HL-60 (cell line): ENCODE measurements around the gene VWA3B.

Experiments
- DNase-seq, 2 experiments: peaks; one replicate each; pipeline ENCODE4 v3.0.0-alpha.2; 2010 to 2020; ENCODE audit warnings: low read depth in 1 of 2, low spot score in 1 of 2
- H3K27ac ChIP-seq: fragments of 250-450 bp; sonication (Bioruptor Pico); replicated peaks from 2 replicates; pipeline ENCODE4 v1.5.1; 2020; ENCODE audit warnings: mild to moderate bottlenecking, moderate library complexity
- H3K27me3 ChIP-seq: fragments of 250-450 bp; sonication (Bioruptor Pico); 2 replicates; pipeline ENCODE4 v1.5.1; 2021; ENCODE audit warnings: mild to moderate bottlenecking, moderate library complexity; ENCODE audit not compliant: insufficient read depth, poor library complexity, severe bottlenecking
- H3K4me3 ChIP-seq: replicated peaks from 2 replicates; pipeline ENCODE4 v1.5.1; 2011; ENCODE audit warnings: mild to moderate bottlenecking, control low read depth, low read length; ENCODE audit not compliant: insufficient read depth
- CTCF ChIP-seq: IDR thresholded peaks from one replicate; pipeline ENCODE4 v1.5.1; 2011; ENCODE audit warnings: low read length, control low read depth, inconsistent platforms; ENCODE audit not compliant: insufficient read depth
- GABPA ChIP-seq: IDR thresholded peaks from 2 replicates; pipeline ENCODE4 v1.6.1; 2012; ENCODE audit warnings: low read depth
- POLR2AphosphoS5 ChIP-seq: IDR thresholded peaks from 2 replicates; pipeline ENCODE4 v1.6.1; 2012; ENCODE audit warnings: low read depth
- REST ChIP-seq: IDR thresholded peaks from 2 replicates; pipeline ENCODE4 v1.6.1; 2012; ENCODE audit warnings: low read depth; ENCODE audit not compliant: insufficient replicate concordance
- SPI1 ChIP-seq: IDR thresholded peaks from 2 replicates; pipeline ENCODE4 v1.6.1; 2012; ENCODE audit warnings: low read depth, mild to moderate bottlenecking, borderline replicate concordance

The VWA3B gene

GRCh38 chr2:98294711-98295110 lies 207.7 kb downstream of the VWA3B start:
- DNase-seq, result no peak
- Histone ChIP-seq H3K4me3 (no peak overlapping the region), H3K27me3 (peaks cover 9% of the 10 kb centered on the region), H3K27ac (no peak overlapping the region)
- TF ChIP-seq GABPA (no peak), CTCF (no peak), SPI1 (no peak), REST (no peak), POLR2AphosphoS5 (no peak)

GRCh38 chr2:98295275-98295674 lies 208.3 kb downstream of the VWA3B start:
- no peak for DNase-seq
- no peak overlapping the region for H3K4me3 ChIP-seq
- H3K27ac ChIP-seq, result no peak overlapping the region
- no peak for TF ChIP-seq GABPA
- no peak for TF ChIP-seq CTCF
- H3K27me3 ChIP-seq, result peaks cover 9% of the 10 kb centered on the region

- no peak for DNase-seq
These were observed 208.9 kb downstream of the VWA3B start for GRCh38 chr2:98295721-98296414.

More at GRCh38 chr2:98295721-98296414, 208.9 kb downstream of the VWA3B start:
- H3K4me3 ChIP-seq, result no peak overlapping the region
- H3K27ac ChIP-seq, result no peak overlapping the region
- peaks cover 9% of the 10 kb centered on the region for H3K27me3 ChIP-seq
- no peak for TF ChIP-seq REST
- TF ChIP-seq POLR2AphosphoS5, result no peak
- TF ChIP-seq CTCF, result no peak
- no peak for TF ChIP-seq SPI1
- TF ChIP-seq GABPA, result no peak
